HUES6 (cell line): ENCODE results near the gene LSM10.

Experiments used
- H3K27ac ChIP-seq: 2 replicates; pipeline ENCODE4 v1.7.0; 2013; ENCODE audit warnings: low read depth, mild to moderate bottlenecking, low read length, inconsistent platforms
- H3K27me3 ChIP-seq: 2 replicates; pipeline ENCODE4 v1.6.1; 2013; ENCODE audit warnings: low read length; ENCODE audit not compliant: control insufficient read depth, insufficient read depth
- H3K36me3 ChIP-seq: 2 replicates; pipeline ENCODE4 v1.6.1; 2013; ENCODE audit warnings: low read length; ENCODE audit not compliant: control insufficient read depth, insufficient read depth
- H3K4me1 ChIP-seq: 2 replicates; pipeline ENCODE4 v1.6.1; 2013; ENCODE audit warnings: low read length; ENCODE audit not compliant: control insufficient read depth, insufficient read depth
- H3K4me3 ChIP-seq: 2 replicates; pipeline ENCODE4 v1.5.1; 2013; ENCODE audit warnings: low read depth, low read length
- H3K9ac ChIP-seq: one replicate; pipeline ENCODE4 v1.6.1; 2013; ENCODE audit warnings: mild to moderate bottlenecking, low read length
- H3K9me3 ChIP-seq: 2 replicates; pipeline ENCODE4 v1.6.1; 2013; ENCODE audit warnings: low read depth, low read length; ENCODE audit not compliant: control insufficient read depth, insufficient read depth

Gene LSM10

DNA sequence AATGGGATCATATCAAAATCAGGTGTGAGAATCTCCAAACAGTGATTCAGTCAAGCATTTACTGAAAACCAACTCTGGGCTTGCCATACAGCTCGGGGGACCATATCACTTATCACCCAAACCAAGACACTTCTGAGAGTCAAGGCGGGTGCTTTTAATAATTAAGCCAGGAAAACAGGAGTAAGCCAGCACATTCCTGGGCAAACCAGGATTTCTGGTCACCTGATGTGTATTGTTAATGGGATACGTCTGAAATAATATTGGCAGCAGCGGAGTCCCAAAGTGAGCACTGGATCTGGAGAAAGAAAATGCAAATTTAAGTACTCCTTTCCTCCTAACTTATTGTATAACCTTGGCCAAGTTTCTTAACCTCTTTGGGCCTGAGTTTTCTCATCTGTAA lies 34.9 kb upstream of the LSM10 start:
- H3K9me3 ChIP-seq = no peaks in the 10 kb centered on the region
- H3K4me3 ChIP-seq = no peak overlapping the region
- H3K9ac ChIP-seq = no peak overlapping the region
- H3K4me1 ChIP-seq = no peaks in the 10 kb centered on the region
- H3K27me3 ChIP-seq = no peaks in the 10 kb centered on the region
- no peaks in the 10 kb centered on the region for H3K36me3 ChIP-seq
- H3K27ac ChIP-seq = no peak overlapping the region

DNA sequence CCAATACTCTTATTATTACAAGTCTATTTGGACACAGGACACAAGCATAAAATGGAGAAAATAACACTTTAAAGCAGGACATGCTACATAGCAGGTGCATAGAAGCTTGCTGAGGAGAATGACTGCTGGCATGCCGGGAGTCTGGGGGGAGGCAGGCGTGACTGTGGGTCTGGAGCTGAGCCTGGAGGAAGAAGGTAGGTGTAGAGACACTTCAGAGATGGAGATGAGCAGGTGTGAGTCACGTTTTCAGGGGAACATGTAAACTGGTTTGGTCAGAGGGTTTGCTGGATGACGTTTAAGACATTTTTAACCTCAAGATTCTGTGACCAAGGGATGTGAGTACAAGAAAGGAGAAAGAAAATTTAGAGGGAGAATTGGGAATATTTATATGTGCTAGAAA lies 28.1 kb upstream of the LSM10 start:
- H3K36me3 ChIP-seq = peaks cover 5% of the 10 kb centered on the region; the same call in 1 of the 2 replicates
- no peak overlapping the region for H3K4me3 ChIP-seq
- H3K9me3 ChIP-seq = no peaks in the 10 kb centered on the region
- H3K27ac ChIP-seq = no peak overlapping the region
- H3K9ac ChIP-seq = no peak overlapping the region
- no peaks in the 10 kb centered on the region for H3K27me3 ChIP-seq
- H3K4me1 ChIP-seq = no peaks in the 10 kb centered on the region

DNA sequence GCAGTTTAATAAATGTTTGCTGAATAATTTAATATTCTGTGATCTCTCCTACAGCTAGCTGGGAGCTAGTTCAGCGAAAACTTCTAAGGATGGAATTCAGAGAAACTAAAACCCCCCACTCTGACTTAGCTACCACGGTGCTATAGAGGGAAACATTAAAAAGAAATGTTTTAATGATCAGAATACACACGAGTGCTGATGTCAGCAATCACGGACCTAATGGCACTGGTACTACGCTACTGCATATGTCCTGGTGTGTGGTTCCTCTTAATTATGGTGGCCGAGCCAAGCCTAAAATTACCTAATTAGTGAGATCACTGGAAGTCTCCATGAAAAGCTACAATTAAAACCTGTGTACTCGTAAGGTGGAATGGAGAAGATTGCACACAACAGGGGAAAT lies 23.9 kb upstream of the LSM10 start:
- Histone ChIP-seq H3K27ac (no peak overlapping the region), H3K36me3 (peaks cover 5% of the 10 kb centered on the region; the same call in 1 of the 2 replicates)

DNA sequence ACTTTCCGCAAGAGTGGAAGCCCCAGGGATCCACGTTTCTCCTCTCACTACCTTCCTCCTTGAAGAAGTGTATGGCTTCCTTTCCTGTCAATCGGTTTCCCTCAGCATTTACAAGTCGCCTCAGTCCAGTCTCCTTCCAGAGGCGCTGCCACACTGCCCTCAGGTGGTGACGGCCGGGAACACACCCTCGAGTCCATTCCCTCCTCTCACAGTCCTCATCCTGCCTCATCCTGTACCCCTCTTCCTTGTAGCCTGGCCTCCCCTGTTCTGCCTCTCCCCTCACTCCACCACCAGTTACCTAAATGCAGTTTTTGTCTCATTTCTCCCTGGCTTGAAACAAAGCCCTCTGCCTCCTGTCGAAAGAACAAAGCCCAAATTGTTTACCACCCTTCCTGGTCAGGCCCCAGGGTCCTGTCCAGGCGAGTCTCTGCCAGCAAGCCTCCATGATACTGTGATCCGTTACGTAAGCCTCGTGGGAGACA lies 23.2 kb upstream of the LSM10 start:
- no peaks in the 10 kb centered on the region for H3K27me3 ChIP-seq
- no peak overlapping the region for H3K9ac ChIP-seq
- peaks cover 5% of the 10 kb centered on the region; the same call in 1 of the 2 replicates for H3K36me3 ChIP-seq
- H3K27ac ChIP-seq = no peak overlapping the region
- H3K4me3 ChIP-seq = no peak overlapping the region
- peaks cover 4% of the 10 kb centered on the region; the same call in 1 of the 2 replicates for H3K4me1 ChIP-seq
- H3K9me3 ChIP-seq = no peaks in the 10 kb centered on the region

More for the DNA sequence above, 23.9 kb upstream of the LSM10 start:
- peaks cover 4% of the 10 kb centered on the region; the same call in 1 of the 2 replicates for H3K4me1 ChIP-seq
- no peak overlapping the region for H3K4me3 ChIP-seq
- no peak overlapping the region for H3K9ac ChIP-seq
- H3K27me3 ChIP-seq = no peaks in the 10 kb centered on the region
- no peaks in the 10 kb centered on the region for H3K9me3 ChIP-seq

DNA sequence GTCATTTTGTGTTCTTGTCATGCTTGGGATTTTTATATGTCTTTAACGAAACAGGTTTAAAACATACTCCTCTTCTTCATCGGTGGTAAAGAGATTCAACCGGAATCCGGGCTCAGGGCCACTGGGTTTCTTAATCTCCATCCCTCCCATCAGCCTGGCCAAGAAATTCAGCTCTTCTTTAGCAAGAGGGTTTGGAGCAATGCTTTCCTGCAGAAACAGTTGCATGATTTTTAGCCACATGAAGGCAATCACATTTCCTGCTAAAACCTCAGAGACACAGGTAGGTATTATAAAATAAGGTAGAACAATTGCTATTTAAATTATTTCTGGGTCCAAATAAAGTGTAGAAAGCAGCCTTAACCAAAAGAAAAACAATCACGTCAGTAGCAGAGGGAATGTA lies 22.7 kb upstream of the LSM10 start:
- peaks cover 5% of the 10 kb centered on the region; the same call in 1 of the 2 replicates for H3K36me3 ChIP-seq

DNA sequence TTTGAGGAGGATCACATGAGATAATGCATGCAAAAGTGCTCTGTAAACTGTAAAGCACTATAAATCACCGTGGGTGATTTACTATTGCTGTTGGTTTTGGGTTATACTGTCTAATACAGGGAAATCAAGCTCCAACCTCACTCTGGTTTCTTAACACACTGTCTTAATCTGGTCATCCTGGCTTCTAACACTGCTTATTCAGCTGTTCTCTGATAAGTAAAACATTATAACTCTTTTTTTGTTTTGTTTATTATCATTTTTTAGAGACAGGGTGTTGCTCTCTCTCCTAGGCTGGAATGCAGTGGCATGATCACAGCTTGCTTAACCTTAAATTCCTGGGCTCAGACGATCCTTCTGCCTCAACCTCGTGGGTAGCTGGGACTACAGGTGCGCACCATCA lies 21.9 kb upstream of the LSM10 start:
- Histone ChIP-seq H3K9me3 (no peaks in the 10 kb centered on the region), H3K4me1 (peaks cover 4% of the 10 kb centered on the region; the same call in 1 of the 2 replicates), H3K9ac (no peak overlapping the region), H3K36me3 (peaks cover 5% of the 10 kb centered on the region; the same call in 1 of the 2 replicates), H3K4me3 (no peak overlapping the region), H3K27ac (no peak overlapping the region), H3K27me3 (no peaks in the 10 kb centered on the region)

More for the DNA sequence above, 22.7 kb upstream of the LSM10 start:
- H3K9ac ChIP-seq = no peak overlapping the region
- H3K9me3 ChIP-seq = no peaks in the 10 kb centered on the region
- H3K27me3 ChIP-seq = no peaks in the 10 kb centered on the region
- no peak overlapping the region for H3K4me3 ChIP-seq
- H3K4me1 ChIP-seq = peaks cover 4% of the 10 kb centered on the region; the same call in 1 of the 2 replicates
- no peak overlapping the region for H3K27ac ChIP-seq

DNA sequence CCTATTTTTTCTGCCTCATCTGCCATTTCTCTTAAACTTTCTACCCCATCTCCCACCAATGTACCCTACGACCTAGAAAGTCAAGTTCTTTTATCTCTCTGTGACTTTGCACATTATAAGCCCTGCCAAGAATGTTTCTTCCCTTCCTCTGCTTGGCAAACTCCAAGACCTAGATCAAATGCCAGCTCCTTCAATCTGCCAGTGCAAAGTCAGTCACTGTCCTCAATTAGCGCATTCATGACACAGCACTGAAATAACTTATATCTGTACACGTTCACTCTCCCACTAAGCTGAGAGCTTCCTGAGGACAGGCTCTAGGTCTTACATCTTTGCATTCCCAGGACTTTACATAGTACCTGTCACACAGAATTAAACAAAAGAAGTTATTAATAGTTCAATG lies 21.4 kb upstream of the LSM10 start:
- peaks cover 5% of the 10 kb centered on the region; the same call in 1 of the 2 replicates for H3K36me3 ChIP-seq
- H3K4me3 ChIP-seq = no peak overlapping the region
- H3K27me3 ChIP-seq = no peaks in the 10 kb centered on the region
- no peaks in the 10 kb centered on the region for H3K9me3 ChIP-seq
- H3K27ac ChIP-seq = no peak overlapping the region
- H3K9ac ChIP-seq = no peak overlapping the region
- H3K4me1 ChIP-seq = peaks cover 4% of the 10 kb centered on the region; the same call in 1 of the 2 replicates

DNA sequence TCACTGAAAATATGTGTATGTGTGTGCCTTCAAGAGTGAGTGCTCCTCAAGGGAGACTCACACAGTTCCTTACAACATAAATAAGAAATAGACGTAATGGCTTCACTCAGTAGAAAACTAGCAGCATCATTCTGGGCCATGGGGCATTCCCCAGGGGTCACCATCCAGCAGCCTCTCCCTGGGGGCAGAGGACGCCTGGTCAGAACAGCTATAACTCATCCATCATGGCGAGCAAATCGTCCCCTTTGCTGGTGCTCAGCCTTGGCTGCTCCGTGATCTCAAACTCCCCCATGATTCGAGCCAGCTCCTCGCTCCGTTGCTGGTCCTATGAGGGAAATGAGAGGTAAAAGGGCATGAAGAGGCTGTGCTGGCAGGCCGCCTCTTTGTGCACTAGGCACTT lies 20.2 kb upstream of the LSM10 start:
- no peak overlapping the region for H3K9ac ChIP-seq
- no peak overlapping the region for H3K4me3 ChIP-seq
- H3K27ac ChIP-seq = no peak overlapping the region
- H3K27me3 ChIP-seq = no peaks in the 10 kb centered on the region
- H3K9me3 ChIP-seq = no peaks in the 10 kb centered on the region
- H3K4me1 ChIP-seq = peaks cover 4% of the 10 kb centered on the region; the same call in 1 of the 2 replicates
- H3K36me3 ChIP-seq = peaks cover 5% of the 10 kb centered on the region; the same call in 1 of the 2 replicates

DNA sequence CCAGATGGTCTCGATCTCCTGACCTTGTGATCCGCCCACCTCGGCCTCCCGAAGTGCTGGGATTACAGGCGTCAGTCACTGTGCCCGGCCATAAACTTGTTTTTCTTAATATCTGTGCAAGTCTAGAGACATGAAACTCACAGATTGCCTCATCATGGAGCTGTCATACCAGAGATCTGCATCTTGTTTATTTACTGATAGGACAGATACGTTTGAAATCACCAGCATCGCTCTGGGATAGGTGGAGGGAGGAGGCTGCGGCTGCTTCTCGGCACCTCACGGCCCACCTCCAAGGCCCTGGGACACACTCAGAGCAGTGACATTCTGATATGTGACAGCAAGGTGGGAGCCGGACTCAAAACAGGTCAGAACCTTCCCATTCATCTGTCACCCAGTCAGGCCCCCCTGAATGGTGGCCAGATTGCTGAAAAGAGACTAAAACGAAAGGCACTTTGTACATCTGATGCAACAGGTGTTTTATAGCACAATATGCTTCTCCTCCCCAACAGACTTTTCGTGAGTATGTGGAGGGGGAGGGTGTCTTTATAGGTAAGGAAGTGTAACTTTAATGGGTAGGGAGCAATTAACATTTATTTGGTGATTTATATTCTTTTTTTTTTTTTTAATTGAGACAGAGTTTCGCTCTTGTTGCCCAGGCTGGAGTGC lies 18.1 kb upstream of the LSM10 start:
- Histone ChIP-seq H3K9ac (no peak overlapping the region), H3K4me3 (no peak overlapping the region), H3K4me1 (peaks cover 4% of the 10 kb centered on the region; the same call in 1 of the 2 replicates), H3K9me3 (no peaks in the 10 kb centered on the region), H3K27ac (no peak overlapping the region), H3K27me3 (no peaks in the 10 kb centered on the region), H3K36me3 (no peaks in the 10 kb centered on the region)

DNA sequence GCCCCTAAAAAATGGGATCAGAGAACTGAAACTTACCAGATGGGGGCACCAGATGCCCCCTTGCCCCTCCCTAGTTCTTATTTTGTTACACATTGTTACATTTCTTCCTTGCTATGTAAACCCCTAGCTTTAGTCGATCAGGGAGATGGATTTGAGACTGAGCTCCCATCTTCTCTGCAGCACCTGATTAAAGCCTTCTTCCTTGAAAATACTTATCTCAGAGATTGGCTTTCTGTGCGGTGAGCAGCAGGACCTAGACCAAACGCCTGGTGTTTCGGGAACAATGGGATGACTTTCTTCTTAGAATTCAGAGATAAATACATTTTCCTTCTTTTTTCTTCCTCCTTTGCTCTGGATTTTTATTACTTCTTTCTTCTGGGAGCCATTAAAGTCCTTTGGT lies 16.7 kb upstream of the LSM10 start:
- Histone ChIP-seq H3K9ac (no peak overlapping the region), H3K4me1 (no peaks in the 10 kb centered on the region), H3K4me3 (no peak overlapping the region), H3K27ac (no peak overlapping the region), H3K9me3 (no peaks in the 10 kb centered on the region), H3K27me3 (no peaks in the 10 kb centered on the region), H3K36me3 (peaks cover 3% of the 10 kb centered on the region; the same call in 1 of the 2 replicates)
